Ishikawa (cell line): Measurements from ENCODE around the gene LHPP.

Experiments
- CEBPB ChIP-seq: IDR thresholded peaks from 2 replicates; pipeline ENCODE4 v1.6.1; 2012
- EP300 ChIP-seq: IDR thresholded peaks from 2 replicates; pipeline ENCODE4 v1.6.1; 2012; ENCODE audit warnings: borderline replicate concordance
- FOXM1 ChIP-seq: IDR thresholded peaks from 2 replicates; pipeline ENCODE4 v1.6.1; 2012; ENCODE audit warnings: low read depth, borderline replicate concordance
- RAD21 ChIP-seq: IDR thresholded peaks from 2 replicates; pipeline ENCODE4 v1.6.1; 2012; ENCODE audit warnings: low read depth
- TAF1 ChIP-seq: IDR thresholded peaks from 2 replicates; pipeline ENCODE4 v1.6.1; 2012; ENCODE audit warnings: low read depth, mild to moderate bottlenecking
- TEAD4 ChIP-seq: IDR thresholded peaks from 2 replicates; pipeline ENCODE4 v1.6.1; 2012
- ZBTB7A ChIP-seq: IDR thresholded peaks from 2 replicates; pipeline ENCODE4 v1.6.1; 2012; ENCODE audit warnings: low read depth
- TF ChIP-seq, protein P1 (sequence below): IDR thresholded peaks from 2 replicates; pipeline ENCODE4 v1.6.1; 2012; ENCODE audit warnings: low read depth, mild to moderate bottlenecking
- TF ChIP-seq, protein P2 (sequence below): IDR thresholded peaks from 2 replicates; pipeline ENCODE4 v1.6.1; 2012

DNA sequence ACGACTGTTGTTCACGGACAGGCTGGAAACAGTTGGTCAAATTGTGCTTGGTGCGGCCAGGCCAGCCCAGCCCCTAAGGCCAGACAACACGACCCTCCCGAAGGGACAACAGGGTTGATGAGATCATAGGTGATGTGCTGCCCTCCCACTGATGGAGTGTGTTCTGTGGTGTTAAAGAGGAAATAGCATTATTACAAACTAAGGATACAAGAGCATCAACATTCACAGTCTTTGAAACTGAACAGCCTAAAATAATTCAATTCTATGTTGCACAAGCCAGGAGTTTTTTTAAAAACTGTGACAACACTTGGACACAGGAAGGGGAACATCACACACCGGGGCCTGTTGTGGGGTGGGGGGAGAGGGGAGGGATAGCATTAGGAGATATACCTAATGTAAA, 194.9 kb downstream of the LHPP start:
- TF ChIP-seq, protein P1, sequence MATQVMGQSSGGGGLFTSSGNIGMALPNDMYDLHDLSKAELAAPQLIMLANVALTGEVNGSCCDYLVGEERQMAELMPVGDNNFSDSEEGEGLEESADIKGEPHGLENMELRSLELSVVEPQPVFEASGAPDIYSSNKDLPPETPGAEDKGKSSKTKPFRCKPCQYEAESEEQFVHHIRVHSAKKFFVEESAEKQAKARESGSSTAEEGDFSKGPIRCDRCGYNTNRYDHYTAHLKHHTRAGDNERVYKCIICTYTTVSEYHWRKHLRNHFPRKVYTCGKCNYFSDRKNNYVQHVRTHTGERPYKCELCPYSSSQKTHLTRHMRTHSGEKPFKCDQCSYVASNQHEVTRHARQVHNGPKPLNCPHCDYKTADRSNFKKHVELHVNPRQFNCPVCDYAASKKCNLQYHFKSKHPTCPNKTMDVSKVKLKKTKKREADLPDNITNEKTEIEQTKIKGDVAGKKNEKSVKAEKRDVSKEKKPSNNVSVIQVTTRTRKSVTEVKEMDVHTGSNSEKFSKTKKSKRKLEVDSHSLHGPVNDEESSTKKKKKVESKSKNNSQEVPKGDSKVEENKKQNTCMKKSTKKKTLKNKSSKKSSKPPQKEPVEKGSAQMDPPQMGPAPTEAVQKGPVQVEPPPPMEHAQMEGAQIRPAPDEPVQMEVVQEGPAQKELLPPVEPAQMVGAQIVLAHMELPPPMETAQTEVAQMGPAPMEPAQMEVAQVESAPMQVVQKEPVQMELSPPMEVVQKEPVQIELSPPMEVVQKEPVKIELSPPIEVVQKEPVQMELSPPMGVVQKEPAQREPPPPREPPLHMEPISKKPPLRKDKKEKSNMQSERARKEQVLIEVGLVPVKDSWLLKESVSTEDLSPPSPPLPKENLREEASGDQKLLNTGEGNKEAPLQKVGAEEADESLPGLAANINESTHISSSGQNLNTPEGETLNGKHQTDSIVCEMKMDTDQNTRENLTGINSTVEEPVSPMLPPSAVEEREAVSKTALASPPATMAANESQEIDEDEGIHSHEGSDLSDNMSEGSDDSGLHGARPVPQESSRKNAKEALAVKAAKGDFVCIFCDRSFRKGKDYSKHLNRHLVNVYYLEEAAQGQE = no peak
- no peak for TF ChIP-seq EP300
- no peak for TF ChIP-seq CEBPB
- TF ChIP-seq, protein P2, sequence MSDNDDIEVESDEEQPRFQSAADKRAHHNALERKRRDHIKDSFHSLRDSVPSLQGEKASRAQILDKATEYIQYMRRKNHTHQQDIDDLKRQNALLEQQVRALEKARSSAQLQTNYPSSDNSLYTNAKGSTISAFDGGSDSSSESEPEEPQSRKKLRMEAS = no peak
- no peak for TF ChIP-seq RAD21
- no peak for TF ChIP-seq FOXM1
- no peak for TF ChIP-seq ZBTB7A
- no peak for TF ChIP-seq TEAD4
- TF ChIP-seq TAF1 = no peak
